ENCODE measurements around the gene BANF2.

Gene BANF2

GRCh38 chr20:17759449-17759848 is 59.7 kb downstream of the BANF2 start:
- no peaks in the 10 kb centered on the region for H3K36me3 ChIP-seq (replicated peaks; ENCODE audit: insufficient read depth, low read length)
- H4K20me1 ChIP-seq (ENCODE audit: insufficient read depth, low read length), result no peaks in the 10 kb centered on the region
- no peak overlapping the region for H3K4me2 ChIP-seq (ENCODE audit: low read depth, low read length)
- no peaks in the 10 kb centered on the region for H3F3A ChIP-seq (ENCODE audit: insufficient read depth, low read length)
- H3K9me2 ChIP-seq (replicated peaks; ENCODE audit: insufficient read depth, low read length), result no peaks in the 10 kb centered on the region
- peaks cover 14% of the 10 kb centered on the region for H3K4me1 ChIP-seq (ENCODE audit: low read length)
- no peaks in the 10 kb centered on the region for H3K79me2 ChIP-seq (ENCODE audit: low read length)
- H3K9ac ChIP-seq (ENCODE audit: low read length), result no peak overlapping the region
- H3K4me3 ChIP-seq (ENCODE audit: low read length), result no peak overlapping the region
- no peaks in the 10 kb centered on the region for H3K27me3 ChIP-seq (replicated peaks; ENCODE audit: insufficient read depth, low read length)
- H2AFZ ChIP-seq (ENCODE audit: low read length), result no peak overlapping the region
- no peak overlapping the region for H3K27ac ChIP-seq (ENCODE audit: low read length)
- no peak for DNase-seq
- TF ChIP-seq EZH2phosphoT487 (IDR thresholded peaks at IDR 0.05; ENCODE audit: low read length) (no peak), EZH2 (optimal IDR thresholded peaks at IDR 0.05; ENCODE audit: low read depth, low read length) (no peak)
- TF ChIP-seq, protein P1, sequence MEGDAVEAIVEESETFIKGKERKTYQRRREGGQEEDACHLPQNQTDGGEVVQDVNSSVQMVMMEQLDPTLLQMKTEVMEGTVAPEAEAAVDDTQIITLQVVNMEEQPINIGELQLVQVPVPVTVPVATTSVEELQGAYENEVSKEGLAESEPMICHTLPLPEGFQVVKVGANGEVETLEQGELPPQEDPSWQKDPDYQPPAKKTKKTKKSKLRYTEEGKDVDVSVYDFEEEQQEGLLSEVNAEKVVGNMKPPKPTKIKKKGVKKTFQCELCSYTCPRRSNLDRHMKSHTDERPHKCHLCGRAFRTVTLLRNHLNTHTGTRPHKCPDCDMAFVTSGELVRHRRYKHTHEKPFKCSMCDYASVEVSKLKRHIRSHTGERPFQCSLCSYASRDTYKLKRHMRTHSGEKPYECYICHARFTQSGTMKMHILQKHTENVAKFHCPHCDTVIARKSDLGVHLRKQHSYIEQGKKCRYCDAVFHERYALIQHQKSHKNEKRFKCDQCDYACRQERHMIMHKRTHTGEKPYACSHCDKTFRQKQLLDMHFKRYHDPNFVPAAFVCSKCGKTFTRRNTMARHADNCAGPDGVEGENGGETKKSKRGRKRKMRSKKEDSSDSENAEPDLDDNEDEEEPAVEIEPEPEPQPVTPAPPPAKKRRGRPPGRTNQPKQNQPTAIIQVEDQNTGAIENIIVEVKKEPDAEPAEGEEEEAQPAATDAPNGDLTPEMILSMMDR (IDR thresholded peaks at IDR 0.05; ENCODE audit: low read length), result no peak
- H3K9me3 ChIP-seq (replicated peaks; ENCODE audit: insufficient read depth, low read length), result no peaks in the 10 kb centered on the region

DNA sequence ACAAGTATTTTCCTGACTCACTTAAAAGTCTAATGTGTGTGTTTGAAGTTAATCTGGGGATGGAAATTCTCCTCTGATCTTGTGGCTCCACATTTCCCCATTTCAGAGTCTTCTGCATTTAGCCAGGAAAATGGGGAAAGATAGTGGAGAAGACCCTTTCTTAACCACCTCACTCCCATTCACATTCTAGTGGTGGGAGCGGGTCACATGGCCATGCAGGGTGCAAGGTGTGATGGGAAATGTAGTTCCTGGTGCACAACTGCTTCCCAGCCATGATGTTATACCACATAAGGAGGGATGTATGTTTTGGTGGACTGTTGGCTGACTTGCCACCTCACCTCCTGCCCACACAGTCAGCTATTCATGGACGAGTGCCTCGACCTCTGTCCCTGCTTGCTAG is 61.8 kb downstream of the BANF2 start:
- no peak overlapping the region for H3K4me2 ChIP-seq (ENCODE audit: low read depth, low read length)
- H3K79me2 ChIP-seq (ENCODE audit: low read length), result no peaks in the 10 kb centered on the region
- no peaks in the 10 kb centered on the region for H4K20me1 ChIP-seq (ENCODE audit: insufficient read depth, low read length)
- H3K4me1 ChIP-seq (ENCODE audit: low read length), result peaks cover 14% of the 10 kb centered on the region
- H3K27me3 ChIP-seq (replicated peaks; ENCODE audit: insufficient read depth, low read length), result no peaks in the 10 kb centered on the region
- no peaks in the 10 kb centered on the region for H3K36me3 ChIP-seq (replicated peaks; ENCODE audit: insufficient read depth, low read length)
- H3K4me3 ChIP-seq (ENCODE audit: low read length), result no peak overlapping the region
- no peaks in the 10 kb centered on the region for H3K9me2 ChIP-seq (replicated peaks; ENCODE audit: insufficient read depth, low read length)
- DNase-seq, result no peak
- H2AFZ ChIP-seq (ENCODE audit: low read length), result no peak overlapping the region
- H3K9me3 ChIP-seq (replicated peaks; ENCODE audit: insufficient read depth, low read length), result no peaks in the 10 kb centered on the region
- no peaks in the 10 kb centered on the region for H3F3A ChIP-seq (ENCODE audit: insufficient read depth, low read length)
- no peak overlapping the region for H3K27ac ChIP-seq (ENCODE audit: low read length)
- TF ChIP-seq EZH2phosphoT487 (IDR thresholded peaks at IDR 0.05; ENCODE audit: low read length) (no peak), EZH2 (optimal IDR thresholded peaks at IDR 0.05; ENCODE audit: low read depth, low read length) (no peak)
- TF ChIP-seq, protein P1 (IDR thresholded peaks at IDR 0.05; ENCODE audit: low read length), result no peak
- H3K9ac ChIP-seq (ENCODE audit: low read length), result no peak overlapping the region

DNA sequence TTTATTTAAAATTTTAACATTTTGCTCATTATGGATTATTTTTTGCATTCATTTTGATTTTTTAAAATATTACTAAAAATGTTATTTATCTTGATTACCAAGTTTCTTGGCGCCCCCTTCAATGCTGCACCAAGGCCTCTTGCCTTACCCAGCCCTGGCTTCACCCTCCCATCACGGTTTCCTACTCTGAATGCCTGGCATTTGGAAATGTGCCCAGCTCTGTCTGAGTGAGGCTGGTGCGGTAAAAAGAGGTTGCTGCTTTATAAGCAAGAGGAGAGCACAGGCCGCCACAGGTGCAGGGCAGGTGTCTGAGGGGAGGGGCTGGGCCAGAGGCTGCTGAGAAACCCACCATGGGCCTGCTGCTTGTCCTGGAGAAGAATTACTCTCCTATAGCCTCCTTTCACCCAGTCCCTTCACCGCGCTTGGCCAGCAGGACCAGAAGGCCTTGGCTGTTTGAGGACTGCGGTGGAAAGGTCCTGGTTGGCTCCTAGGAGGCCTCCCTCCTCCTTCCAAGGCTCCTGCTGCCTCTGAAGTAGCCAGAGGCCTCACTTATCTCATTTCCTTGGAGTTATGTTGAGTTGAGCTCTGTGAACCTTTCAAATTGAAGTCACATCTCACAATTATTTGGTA is 62.6 kb downstream of the BANF2 start:
- no peak for DNase-seq
- no peaks in the 10 kb centered on the region for H3K79me2 ChIP-seq (ENCODE audit: low read length)
- H3F3A ChIP-seq (ENCODE audit: insufficient read depth, low read length), result no peaks in the 10 kb centered on the region
- no peaks in the 10 kb centered on the region for H3K9me3 ChIP-seq (replicated peaks; ENCODE audit: insufficient read depth, low read length)
- TF ChIP-seq, protein P1 (IDR thresholded peaks at IDR 0.05; ENCODE audit: low read length), result no peak
- no peak for TF ChIP-seq EZH2 (optimal IDR thresholded peaks at IDR 0.05; ENCODE audit: low read depth, low read length)
- no peak for TF ChIP-seq EZH2phosphoT487 (IDR thresholded peaks at IDR 0.05; ENCODE audit: low read length)
- H3K9ac ChIP-seq (ENCODE audit: low read length), result no peak overlapping the region
- H3K36me3 ChIP-seq (replicated peaks; ENCODE audit: insufficient read depth, low read length), result no peaks in the 10 kb centered on the region
- peak overlapping the region; percentile 27; the same call in 1 of the 2 replicates for H3K27ac ChIP-seq (ENCODE audit: low read length)
- no peaks in the 10 kb centered on the region for H3K9me2 ChIP-seq (replicated peaks; ENCODE audit: insufficient read depth, low read length)
- H3K4me1 ChIP-seq (ENCODE audit: low read length), result peaks cover 14% of the 10 kb centered on the region
- peak overlapping the region; percentile 59 for H3K4me2 ChIP-seq (ENCODE audit: low read depth, low read length)
- no peak overlapping the region for H3K4me3 ChIP-seq (ENCODE audit: low read length)
- H3K27me3 ChIP-seq (replicated peaks; ENCODE audit: insufficient read depth, low read length), result no peaks in the 10 kb centered on the region
- peak overlapping the region; percentile 7 for H2AFZ ChIP-seq (ENCODE audit: low read length)
- H4K20me1 ChIP-seq (ENCODE audit: insufficient read depth, low read length), result no peaks in the 10 kb centered on the region
